WTC11 (cell line): ENCODE results near the gene CACNA2D3. TPM values are rescaled to one million over a fixed set of nuclear protein-coding genes. Genes with fewer than 3 reads are reported as not detected.

Experiments
- ATAC-seq: fragments of 200-7000 bp; cut with Tn5 transposase; 2 replicates; pipeline ENCODE4 v1.10.0; 2021; ENCODE audit warnings: mild to moderate bottlenecking, moderate library complexity
- CTCF ChIA-PET: fragments of 300-600 bp; sonication (Branson Sonifier 250); formaldehyde crosslinking; loops from one replicate; lab custom pipeline; 2021; ENCODE audit warnings: antibody characterized with exemption; lab: Charles Lee
- POLR2A ChIA-PET: fragments of 350-600 bp; sonication (Branson Sonifier 250); formaldehyde crosslinking; loops from one replicate; lab custom pipeline; 2021; ENCODE audit warnings: antibody characterized with exemption; lab: Charles Lee
- DNase-seq: peaks from one replicate; pipeline ENCODE4 v3.0.0; 2021; ENCODE audit warnings: low spot score
- H3K27ac Mint-ChIP-seq: 2 replicates; pipeline ENCODE4 v1.8.0; 2021; ENCODE audit warnings: mixed read lengths
- H3K27me3 Mint-ChIP-seq: 2 replicates; pipeline ENCODE4 v1.8.0; 2021; ENCODE audit warnings: low read depth, mild to moderate bottlenecking, moderate library complexity, mixed read lengths
- H3K36me3 Mint-ChIP-seq: 2 replicates; pipeline ENCODE4 v1.8.0; 2021; ENCODE audit warnings: mixed read lengths
- H3K4me1 Mint-ChIP-seq: 2 replicates; pipeline ENCODE4 v1.8.0; 2022; ENCODE audit warnings: mixed read lengths
- H3K4me3 Mint-ChIP-seq: 2 replicates; pipeline ENCODE4 v1.8.0; 2021; ENCODE audit warnings: mild to moderate bottlenecking, moderate library complexity, mixed read lengths
- H3K9me3 Mint-ChIP-seq: 2 replicates; pipeline ENCODE4 v1.8.0; 2021; ENCODE audit warnings: mixed read lengths
- AFF4 ChIP-seq: sonication (generic); formaldehyde crosslinking; IDR thresholded peaks from 2 replicates; pipeline ENCODE4 v1.8.1; 2023; ENCODE audit warnings: mild to moderate bottlenecking, missing genetic modification reagents, borderline replicate concordance
- AR ChIP-seq: fragments of 250-450 bp; sonication (Bioruptor Pico); IDR thresholded peaks from 2 replicates; pipeline ENCODE4 v1.9.0; 2021; ENCODE audit warnings: mild to moderate bottlenecking
- ATF1 ChIP-seq: sonication (generic); formaldehyde crosslinking; IDR thresholded peaks from 2 replicates; pipeline ENCODE4 v1.8.1; 2023; ENCODE audit warnings: mild to moderate bottlenecking, moderate library complexity, missing genetic modification reagents
- ATF3 ChIP-seq: sonication (generic); formaldehyde crosslinking; conservative IDR thresholded peaks from 2 replicates; pipeline ENCODE4 v1.8.1; 2022; ENCODE audit warnings: mild to moderate bottlenecking, missing genetic modification reagents
- CTCF ChIP-seq: fragments of 200-600 bp; IDR thresholded peaks from 2 replicates; pipeline ENCODE4 v1.8.0; 2022; ENCODE audit warnings: antibody characterized with exemption
- E2F5 ChIP-seq: sonication (generic); formaldehyde crosslinking; IDR thresholded peaks from 2 replicates; pipeline ENCODE4 v1.8.1; 2022; ENCODE audit warnings: mild to moderate bottlenecking, moderate library complexity, missing genetic modification reagents
- FOXP4 ChIP-seq: sonication (generic); formaldehyde crosslinking; IDR thresholded peaks from 2 replicates; pipeline ENCODE4 v1.8.0; 2022; ENCODE audit warnings: mild to moderate bottlenecking, missing genetic modification reagents
- GTF2I ChIP-seq: fragments of 250-450 bp; sonication (Bioruptor Pico); conservative IDR thresholded peaks from 2 replicates; pipeline ENCODE4 v1.4.0; 2021; ENCODE audit warnings: mild to moderate bottlenecking
- HMGA2 ChIP-seq: fragments of 250-450 bp; sonication (Bioruptor Pico); IDR thresholded peaks from 2 replicates; pipeline ENCODE4 v1.4.0; 2021; ENCODE audit warnings: mild to moderate bottlenecking, moderate library complexity
- HMGXB4 ChIP-seq: sonication (generic); formaldehyde crosslinking; IDR thresholded peaks from 2 replicates; pipeline ENCODE4 v1.8.1; 2023; ENCODE audit warnings: mild to moderate bottlenecking, moderate library complexity, missing genetic modification reagents
- JAZF1 ChIP-seq: fragments of 250-450 bp; sonication (Bioruptor Pico); IDR thresholded peaks from 2 replicates; pipeline ENCODE4 v1.9.0; 2021; ENCODE audit warnings: moderate library complexity, mild to moderate bottlenecking, inconsistent platforms
- NFYB ChIP-seq: sonication (generic); formaldehyde crosslinking; conservative IDR thresholded peaks from 2 replicates; pipeline ENCODE4 v1.8.0; 2022; ENCODE audit warnings: low read depth, missing genetic modification reagents
- PRDM15 ChIP-seq: sonication (generic); formaldehyde crosslinking; IDR thresholded peaks from 2 replicates; pipeline ENCODE4 v1.8.0; 2022; ENCODE audit warnings: missing genetic modification reagents
- RELA ChIP-seq: sonication (generic); formaldehyde crosslinking; IDR thresholded peaks from 2 replicates; pipeline ENCODE4 v1.8.1; 2022; ENCODE audit warnings: missing genetic modification reagents, mild to moderate bottlenecking, borderline replicate concordance
- SMAD3 ChIP-seq: sonication (generic); formaldehyde crosslinking; IDR thresholded peaks from 2 replicates; pipeline ENCODE4 v1.8.0; 2022; ENCODE audit warnings: missing genetic modification reagents, mild to moderate bottlenecking, borderline replicate concordance
- SOX15 ChIP-seq: fragments of 250-450 bp; sonication (Bioruptor Pico); IDR thresholded peaks from 2 replicates; pipeline ENCODE4 v1.9.0; 2021; ENCODE audit warnings: mild to moderate bottlenecking
- TEAD4 ChIP-seq: sonication (generic); formaldehyde crosslinking; IDR thresholded peaks from 2 replicates; pipeline ENCODE4 v1.8.0; 2022; ENCODE audit warnings: mild to moderate bottlenecking, missing genetic modification reagents
- TP53 ChIP-seq: sonication (generic); formaldehyde crosslinking; IDR thresholded peaks from 2 replicates; pipeline ENCODE4 v1.8.1; 2023; ENCODE audit warnings: mild to moderate bottlenecking, missing genetic modification reagents
- total RNA-seq: library from RNA; stranded (reverse); gene quantifications from 3 replicates; pipeline ENCODE4 v1.2.3, GENCODE V29; 2021

CACNA2D3 gene
- total RNA-seq, 1 experiment from 2014 or later: 5.0 TPM

- Mint-ChIP-seq H3K9me3 (peaks cover 6% of the 10 kb centered on the region), H3K27me3 (no peaks in the 10 kb centered on the region), H3K36me3 (no peaks in the 10 kb centered on the region; the same call in 1 of the 2 replicates)
- TF ChIP-seq JAZF1 (CRISPR knock-in tag): no peak
- TF ChIP-seq NFYB: no peak
- TF ChIP-seq SMAD3: no peak
- no peak for TF ChIP-seq RELA
- no peak for TF ChIP-seq TEAD4 (CRISPR knock-in tag)
- TF ChIP-seq SOX15 (CRISPR knock-in tag): no peak
- TF ChIP-seq HMGA2: no peak
- TF ChIP-seq PRDM15 (CRISPR knock-in tag): no peak
- no peak for TF ChIP-seq GTF2I (CRISPR knock-in tag)
- TF ChIP-seq ATF1 (CRISPR knock-in tag): no peak
- no peak for TF ChIP-seq AFF4 (CRISPR knock-in tag)
- TF ChIP-seq ATF3: no peak
- TF ChIP-seq HMGXB4 (CRISPR knock-in tag): no peak
- TF ChIP-seq E2F5 (CRISPR knock-in tag): no peak
- TF ChIP-seq TP53: no peak
- TF ChIP-seq, all 79 proteins: peak for 0
- POLR2A ChIA-PET: no interaction called here
- CTCF ChIA-PET: interaction anchor here (0.8 kb wide), 1 partner anchor 48 kb away, joined by 5 read pairs; no protein-coding TSS in a partner anchor
- Mint-ChIP-seq H3K27ac (no peak overlapping the region), H3K4me1 (peaks cover 13% of the 10 kb centered on the region; the same call in 1 of the 2 replicates), H3K4me3 (no peak overlapping the region)
- ATAC-seq (no peak), DNase-seq (no peak)
These were observed 359.4 kb downstream of the CACNA2D3 start for GRCh38 chr3:54481606-54482365.

GRCh38 chr3:54484334-54484733, 362.0 kb downstream of the CACNA2D3 start:
- no peak overlapping the region for H3K27ac Mint-ChIP-seq
- no peak overlapping the region for H3K4me3 Mint-ChIP-seq
- CTCF ChIA-PET: no interaction called here
- POLR2A ChIA-PET: no interaction called here
- ATAC-seq: no peak
- peaks cover 2% of the 10 kb centered on the region; the same call in 1 of the 2 replicates for H3K9me3 Mint-ChIP-seq
- no peaks in the 10 kb centered on the region for H3K36me3 Mint-ChIP-seq
- no peaks in the 10 kb centered on the region for H3K27me3 Mint-ChIP-seq
- peaks cover 13% of the 10 kb centered on the region; the same call in 1 of the 2 replicates for H3K4me1 Mint-ChIP-seq
- DNase-seq: no peak
- no peak for TF ChIP-seq FOXP4
- no peak for TF ChIP-seq CTCF
- TF ChIP-seq AR (CRISPR knock-in tag): no peak
